22Rv1 (cell line): ENCODE measurements around the gene AFDN.

ENCODE experiments used
- ZFX ChIP-seq: fragments of 450-650 bp; IDR thresholded peaks from 2 replicates; pipeline ENCODE4 v1.6.1; 2017; ENCODE audit warnings: antibody characterized with exemption, borderline replicate concordance
- TF ChIP-seq, protein P1 (sequence below): fragments of 450-650 bp; IDR thresholded peaks from 2 replicates; pipeline ENCODE4 v1.5.1; 2017; ENCODE audit warnings: mild to moderate bottlenecking

- TF ChIP-seq, protein P1, sequence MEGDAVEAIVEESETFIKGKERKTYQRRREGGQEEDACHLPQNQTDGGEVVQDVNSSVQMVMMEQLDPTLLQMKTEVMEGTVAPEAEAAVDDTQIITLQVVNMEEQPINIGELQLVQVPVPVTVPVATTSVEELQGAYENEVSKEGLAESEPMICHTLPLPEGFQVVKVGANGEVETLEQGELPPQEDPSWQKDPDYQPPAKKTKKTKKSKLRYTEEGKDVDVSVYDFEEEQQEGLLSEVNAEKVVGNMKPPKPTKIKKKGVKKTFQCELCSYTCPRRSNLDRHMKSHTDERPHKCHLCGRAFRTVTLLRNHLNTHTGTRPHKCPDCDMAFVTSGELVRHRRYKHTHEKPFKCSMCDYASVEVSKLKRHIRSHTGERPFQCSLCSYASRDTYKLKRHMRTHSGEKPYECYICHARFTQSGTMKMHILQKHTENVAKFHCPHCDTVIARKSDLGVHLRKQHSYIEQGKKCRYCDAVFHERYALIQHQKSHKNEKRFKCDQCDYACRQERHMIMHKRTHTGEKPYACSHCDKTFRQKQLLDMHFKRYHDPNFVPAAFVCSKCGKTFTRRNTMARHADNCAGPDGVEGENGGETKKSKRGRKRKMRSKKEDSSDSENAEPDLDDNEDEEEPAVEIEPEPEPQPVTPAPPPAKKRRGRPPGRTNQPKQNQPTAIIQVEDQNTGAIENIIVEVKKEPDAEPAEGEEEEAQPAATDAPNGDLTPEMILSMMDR, result no peak
- no peak for TF ChIP-seq ZFX
These were observed 13.4 kb downstream of the AFDN start for GRCh38 chr6:167840160-167840525.
